Endothelial cell of umbilical vein (primary cell): ENCODE results near the gene COL5A1. TPM values are rescaled to one million over a fixed set of nuclear protein-coding genes. Genes with fewer than 3 reads are reported as not detected.

Source experiments
- BruUV-seq: library from RNA; stranded (reverse); fragments of 400-500 nt; replicated peaks from 2 replicates; lab custom pipeline; 2021; lab: Mats Ljungman, UMichigan
- CTCF ChIA-PET: fragments of 300-600, 350-600 bp; sonication (Branson Sonifier 250); formaldehyde crosslinking; loops from one replicate; lab custom pipeline; 2021; ENCODE audit warnings: antibody characterized with exemption, inconsistent platforms; lab: Charles Lee
- POLR2A ChIA-PET: fragments of 300-600, 350-600 bp; sonication (Branson Sonifier 250); formaldehyde crosslinking; loops from one replicate; lab custom pipeline; 2021; ENCODE audit warnings: antibody characterized with exemption, inconsistent platforms; lab: Charles Lee
- DNase-seq: peaks from one replicate; pipeline ENCODE4 v3.0.0-alpha.2; 2011; ENCODE audit warnings: low read depth, low spot score
- FAIRE-seq: peaks from 2 replicates; lab custom pipeline; 2011; peaks lifted over from hg19 to GRCh38; lab: Jason Lieb, UNC
- H2AFZ ChIP-seq: 2 replicates; pipeline ENCODE4 v1.6.0; 2012; ENCODE audit warnings: low read depth, low read length, control low read depth, inconsistent platforms
- H3K27ac ChIP-seq: 2 replicates; pipeline ENCODE4 v1.5.1; 2011; ENCODE audit warnings: low read depth, mild to moderate bottlenecking, control low read depth, low read length, moderate library complexity; ENCODE audit not compliant: insufficient read depth
- H3K27me3 ChIP-seq, 2 experiments: 2 replicates each; pipeline versions ENCODE4 v1.6.0 to v1.6.1; 2011; ENCODE audit warnings: low read length in 2 of 2, mixed read lengths in 1 of 2; ENCODE audit not compliant: control insufficient read depth in 2 of 2, insufficient read depth in 2 of 2
- H3K36me3 ChIP-seq, 2 experiments: 2 replicates in 1 of 2; 3 replicates in 1 of 2; pipeline ENCODE4 v1.5.1; 2011; ENCODE audit warnings: low read length in 2 of 2, mild to moderate bottlenecking in 1 of 2, moderate library complexity in 1 of 2; ENCODE audit not compliant: control insufficient read depth in 2 of 2, insufficient read depth in 2 of 2; ENCODE audit errors: extremely low read depth in 1 of 2
- H3K4me1 ChIP-seq: 3 replicates; pipeline ENCODE4 v1.5.1; 2011; ENCODE audit warnings: mild to moderate bottlenecking, low read length; ENCODE audit not compliant: control insufficient read depth, insufficient read depth; ENCODE audit errors: extremely low read depth
- H3K4me2 ChIP-seq: 2 replicates; pipeline ENCODE4 v1.6.1; 2011; ENCODE audit warnings: low read length, control low read depth, mixed read lengths; ENCODE audit not compliant: insufficient read depth
- H3K4me3 ChIP-seq, 3 experiments: fragments of 200-600 bp in 1 of 3; sonication (generic), shearing (Covaris generic) in 1 of 3; replicated peaks in 1 of 3; 2 replicates each; pipeline ENCODE4 v1.5.1; 2011 to 2016; ENCODE audit warnings: control low read depth in 3 of 3, low read length in 3 of 3, mild to moderate bottlenecking in 2 of 3, inconsistent platforms in 1 of 3, low read depth in 1 of 3, moderate library complexity in 1 of 3; ENCODE audit not compliant: insufficient read depth in 1 of 3
- H3K79me2 ChIP-seq: 2 replicates; pipeline ENCODE4 v1.6.0; 2012; ENCODE audit warnings: low read length, inconsistent platforms; ENCODE audit not compliant: control insufficient read depth, insufficient read depth
- H3K9ac ChIP-seq: replicated peaks from 2 replicates; pipeline ENCODE3; 2011; ENCODE audit warnings: low read length, control low read depth; ENCODE audit not compliant: insufficient read depth; ENCODE audit errors: extremely low read depth
- H3K9me1 ChIP-seq: replicated peaks from 3 replicates; pipeline ENCODE4 v1.6.0; 2011; ENCODE audit warnings: mild to moderate bottlenecking, low read length; ENCODE audit not compliant: control insufficient read depth, insufficient read depth; ENCODE audit errors: extremely low read depth
- H3K9me3 ChIP-seq: replicated peaks from 2 replicates; pipeline ENCODE4 v1.5.1; 2012; ENCODE audit warnings: low read length, inconsistent platforms; ENCODE audit not compliant: control insufficient read depth, insufficient read depth
- H4K20me1 ChIP-seq: replicated peaks from 2 replicates; pipeline ENCODE3; 2011; ENCODE audit warnings: mild to moderate bottlenecking, low read length; ENCODE audit not compliant: control insufficient read depth, insufficient read depth; ENCODE audit errors: extremely low read depth
- CTCF ChIP-seq, 2 donors: IDR thresholded peaks; 1 replicate in 1 of 2; 2 replicates in 1 of 2; pipeline ENCODE4 v1.5.1; 2011; ENCODE audit warnings: low read length in 2 of 2, mild to moderate bottlenecking in 2 of 2, moderate library complexity in 2 of 2, control low read depth in 1 of 2, inconsistent platforms in 1 of 2, low read depth in 1 of 2; ENCODE audit not compliant: insufficient read depth in 1 of 2; ENCODE audit errors: extremely low read depth in 1 of 2
- EZH2 ChIP-seq: IDR thresholded peaks from 2 replicates; pipeline ENCODE4 v1.6.1; 2012; ENCODE audit warnings: borderline replicate concordance, low read depth, mild to moderate bottlenecking, moderate library complexity, low read length, inconsistent platforms; ENCODE audit not compliant: severe bottlenecking
- FOS ChIP-seq: IDR thresholded peaks from 2 replicates; pipeline ENCODE4 v1.6.1; 2011; ENCODE audit warnings: mild to moderate bottlenecking, low read length, moderate library complexity, borderline replicate concordance; ENCODE audit not compliant: insufficient read depth
- GATA2 ChIP-seq: IDR thresholded peaks from 2 replicates; pipeline ENCODE4 v1.7.0; 2011; ENCODE audit warnings: low read depth, mild to moderate bottlenecking, moderate library complexity, mixed read lengths, low read length; ENCODE audit not compliant: insufficient read length, insufficient read depth
- JUN ChIP-seq: IDR thresholded peaks from 2 replicates; pipeline ENCODE4 v1.6.1; 2011; ENCODE audit warnings: borderline replicate concordance, low read depth; ENCODE audit not compliant: insufficient read length, insufficient read depth
- MYC ChIP-seq: IDR thresholded peaks from one replicate; pipeline ENCODE4 v1.6.1; 2011; ENCODE audit warnings: mild to moderate bottlenecking, low read depth, low read length
- POLR2A ChIP-seq: IDR thresholded peaks from 2 replicates; pipeline ENCODE4 v1.6.1; 2012; ENCODE audit warnings: low read depth, mild to moderate bottlenecking, control low read depth, low read length
- POLR2AphosphoS5 ChIP-seq: IDR thresholded peaks from 2 replicates; pipeline ENCODE4 v1.6.1; 2012; ENCODE audit warnings: low read depth, mild to moderate bottlenecking, control low read depth, low read length, moderate library complexity; ENCODE audit not compliant: insufficient read depth
- dilution Hi-C: fragments of 300-500 bp; cut with MboI; formaldehyde crosslinking; loops from one replicate; pipeline ENCODE4 v1.15.0; 2019; ENCODE audit warnings: low sequenced_read_pairs; ENCODE audit not compliant: extremely low pct_ligation_motif_present
- intact Hi-C: fragments of 100-400 bp; cut with micrococcal nuclease; formaldehyde crosslinking; loops from one replicate; pipeline ENCODE4 v1.10.0; 2022
- polyA plus RNA-seq, 4 experiments: library from polyadenylated mRNA; depleted of rRNA in 3 of 4; stranded (reverse) in 3 of 4; unstranded in 1 of 4; fragments of >200 nt; gene quantifications; 2 replicates each; pipeline versions ENCODE4 v1.2.1 to v1.2.3, GENCODE V29; 2011 to 2012; ENCODE audit warnings: missing spikeins in 1 of 4
- total RNA-seq: library from RNA; stranded (reverse); gene quantifications from 2 replicates; pipeline ENCODE4 v1.2.3, GENCODE V29; 2021
- TF ChIP-seq, protein P1 (sequence below): IDR thresholded peaks from 2 replicates; pipeline ENCODE4 v1.6.1; 2011; ENCODE audit not compliant: insufficient read depth, insufficient read length

Gene COL5A1
- total and polyA plus RNA-seq, 2 donors (not counting 3 experiments of a cell fraction or from before 2014, with no cell fraction given) = 97.4 to 175 TPM

GRCh38 chr9:134650431-134651190 is 9.0 kb downstream of the COL5A1 start:
- Histone ChIP-seq H3K79me2 (peaks cover 39% of the 10 kb centered on the region), H4K20me1 (no peaks in the 10 kb centered on the region), H3K4me3 (no peak overlapping the region), H3K27me3 (no peaks in the 10 kb centered on the region), H3K4me2 (no peak overlapping the region), H3K4me1 (peaks cover 4% of the 10 kb centered on the region), H2AFZ (no peak overlapping the region), H3K27ac (no peak overlapping the region), H3K9me1 (no peaks in the 10 kb centered on the region), H3K36me3 (peaks cover 0 to 6% of the 10 kb centered on the region in 2 experiments), H3K9me3 (no peaks in the 10 kb centered on the region), H3K9ac (no peak overlapping the region)
- intact Hi-C loops (no loop called here), dilution Hi-C loops (no loop called here)
- ChIA-PET POLR2A (no interaction called here), CTCF (no interaction called here)
- DNase-seq = no peak
- FAIRE-seq = no peak
- no peak for TF ChIP-seq EZH2
- TF ChIP-seq MYC = no peak
- TF ChIP-seq, protein P1, sequence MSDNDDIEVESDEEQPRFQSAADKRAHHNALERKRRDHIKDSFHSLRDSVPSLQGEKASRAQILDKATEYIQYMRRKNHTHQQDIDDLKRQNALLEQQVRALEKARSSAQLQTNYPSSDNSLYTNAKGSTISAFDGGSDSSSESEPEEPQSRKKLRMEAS = no peak
- TF ChIP-seq GATA2 = no peak
- TF ChIP-seq FOS = no peak
- no peak for TF ChIP-seq POLR2A
- TF ChIP-seq POLR2AphosphoS5 = no peak
- no peak for TF ChIP-seq CTCF (IDR thresholded peaks at IDR 0.05; ENCODE audit: extremely low read depth in 1 of 2, insufficient read depth in 1 of 2, low read depth in 1 of 2, low read length in 2 of 2)
- no peak for TF ChIP-seq JUN
- BruUV-seq = no TSS peak
